Fibroblast of lung (primary cell): ENCODE results near the gene ETS1. TPM values are rescaled to one million over a fixed set of nuclear protein-coding genes. Genes with fewer than 3 reads are reported as not detected.

Source experiments
- DNase-seq, 2 donors: peaks; one replicate each; pipeline versions ENCODE4 v3.0.0 to v3.0.0-alpha.2; 2010; ENCODE audit warnings: low read depth in 2 of 2
- H2AFZ ChIP-seq: 2 replicates; pipeline ENCODE4 v1.5.1; 2012; ENCODE audit warnings: low read length, control low read depth, inconsistent platforms
- H3K27ac ChIP-seq: 2 replicates; pipeline ENCODE4 v1.5.1; 2011; ENCODE audit warnings: low read length, control low read depth; ENCODE audit not compliant: insufficient read depth
- H3K27me3 ChIP-seq: 2 replicates; pipeline ENCODE4 v1.5.1; 2011; ENCODE audit warnings: mild to moderate bottlenecking, low read length; ENCODE audit not compliant: control insufficient read depth, insufficient read depth
- H3K36me3 ChIP-seq: 2 replicates; pipeline ENCODE4 v1.5.1; 2011; ENCODE audit warnings: low read length; ENCODE audit not compliant: control insufficient read depth, insufficient read depth
- H3K4me1 ChIP-seq: 2 replicates; pipeline ENCODE4 v1.5.1; 2011; ENCODE audit warnings: low read length; ENCODE audit not compliant: control insufficient read depth, insufficient read depth; ENCODE audit errors: extremely low read depth
- H3K4me2 ChIP-seq: 2 replicates; pipeline ENCODE4 v1.5.1; 2011; ENCODE audit warnings: low read length, control low read depth; ENCODE audit not compliant: insufficient read depth; ENCODE audit errors: extremely low read depth
- H3K4me3 ChIP-seq, 4 experiments: fragments of 200-600 bp in 1 of 4; sonication (generic) in 1 of 4; replicated peaks in 1 of 4; 2 replicates each; pipeline ENCODE4 v1.5.1; 2011 to 2016; ENCODE audit warnings: low read length in 4 of 4, low read depth in 3 of 4, mild to moderate bottlenecking in 3 of 4, control low read depth in 2 of 4, inconsistent platforms in 1 of 4, mixed read lengths in 1 of 4; ENCODE audit not compliant: insufficient read depth in 1 of 4; ENCODE audit errors: control extremely low read depth in 1 of 4
- H3K79me2 ChIP-seq: 2 replicates; pipeline ENCODE4 v1.5.1; 2012; ENCODE audit warnings: mild to moderate bottlenecking, low read length, inconsistent platforms; ENCODE audit not compliant: control insufficient read depth, insufficient read depth
- H3K9ac ChIP-seq: 2 replicates; pipeline ENCODE4 v1.5.1; 2011; ENCODE audit warnings: mild to moderate bottlenecking, low read length, control low read depth; ENCODE audit not compliant: insufficient read depth
- H3K9me3 ChIP-seq: 2 replicates; pipeline ENCODE4 v1.5.1; 2012; ENCODE audit warnings: low read depth, low read length; ENCODE audit not compliant: control insufficient read depth, insufficient read depth
- H4K20me1 ChIP-seq: 2 replicates; pipeline ENCODE4 v1.5.1; 2011; ENCODE audit warnings: low read length; ENCODE audit not compliant: control insufficient read depth, insufficient read depth; ENCODE audit errors: extremely low read depth
- EZH2 ChIP-seq: IDR thresholded peaks from 2 replicates; pipeline ENCODE4 v1.5.1; 2012; ENCODE audit warnings: low read length, control low read depth, mild to moderate bottlenecking; ENCODE audit errors: missing control alignments
- polyA plus RNA-seq, 2 donors: library from polyadenylated mRNA; depleted of rRNA in 1 of 2; stranded (reverse) in 1 of 2; unstranded in 1 of 2; fragments of >200 nt; gene quantifications; 2 replicates each; pipeline ENCODE4 v1.2.1, GENCODE V29; 2011 to 2012; ENCODE audit warnings: missing spikeins in 1 of 2
- total RNA-seq: library from RNA; depleted of rRNA; stranded (reverse); fragments of >200 nt; gene quantifications from 2 replicates; pipeline ENCODE4 v1.2.1, GENCODE V29; 2014
- TF ChIP-seq, protein P1 (sequence below), 2 donors: IDR thresholded peaks in 1 of 2; conservative IDR thresholded peaks in 1 of 2; 1 replicate in 1 of 2; 2 replicates in 1 of 2; pipeline ENCODE4 v1.5.1; 2011 to 2012; ENCODE audit warnings: low read length in 2 of 2, control low read depth in 1 of 2, inconsistent platforms in 1 of 2, low read depth in 1 of 2, mild to moderate bottlenecking in 1 of 2

The ETS1 gene
- total and polyA plus RNA-seq, 2 donors (not counting 1 experiment from before 2014, with no cell fraction given), result 51.5 to 51.7 TPM

DNA sequence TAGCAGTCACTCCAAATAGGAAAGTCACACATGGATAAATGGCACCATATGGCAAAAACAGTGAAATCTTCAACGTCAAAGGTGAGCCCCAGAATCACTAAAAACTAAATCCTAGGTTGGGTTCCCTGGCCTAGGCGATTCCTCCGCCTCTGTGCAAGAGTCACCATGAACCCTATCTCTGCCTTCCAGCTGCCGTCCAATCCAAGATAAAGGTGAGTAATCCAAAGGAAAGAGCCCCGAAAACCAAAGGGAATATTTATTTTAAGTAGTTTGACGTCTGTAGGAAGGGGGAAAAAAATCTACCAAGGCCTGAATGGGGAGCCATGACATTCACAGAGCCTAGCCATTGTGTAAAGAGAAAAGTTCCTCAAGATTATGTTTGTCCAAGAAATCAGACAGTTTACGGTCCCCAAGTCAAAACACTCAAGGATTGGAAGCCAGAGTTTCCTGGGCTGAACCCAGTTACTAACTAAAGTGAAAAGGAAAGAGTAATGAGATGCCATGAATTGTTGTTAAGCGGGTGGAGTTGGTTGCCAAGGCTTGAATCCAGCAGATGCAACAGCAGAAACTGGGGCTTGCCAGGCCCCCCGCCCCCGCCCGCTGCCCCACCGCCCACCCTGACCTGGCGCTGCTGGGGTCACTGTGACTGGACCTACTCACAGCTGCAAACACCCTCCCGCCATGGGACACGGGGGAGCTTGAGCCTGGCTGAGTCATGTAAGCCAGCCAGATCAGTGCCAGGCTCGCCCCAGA is 39.7 kb upstream of the ETS1 start:
- Histone ChIP-seq H3K79me2 (no peaks in the 10 kb centered on the region), H3K4me2 (no peak overlapping the region), H3K27ac (no peak overlapping the region), H2AFZ (no peak overlapping the region), H3K9ac (no peak overlapping the region), H3K4me3 (no peak overlapping the region), H3K9me3 (no peaks in the 10 kb centered on the region), H3K27me3 (no peaks in the 10 kb centered on the region), H3K4me1 (peaks cover 9% of the 10 kb centered on the region), H4K20me1 (no peaks in the 10 kb centered on the region), H3K36me3 (no peaks in the 10 kb centered on the region)
- DNase-seq, result no peak
- TF ChIP-seq, protein P1, sequence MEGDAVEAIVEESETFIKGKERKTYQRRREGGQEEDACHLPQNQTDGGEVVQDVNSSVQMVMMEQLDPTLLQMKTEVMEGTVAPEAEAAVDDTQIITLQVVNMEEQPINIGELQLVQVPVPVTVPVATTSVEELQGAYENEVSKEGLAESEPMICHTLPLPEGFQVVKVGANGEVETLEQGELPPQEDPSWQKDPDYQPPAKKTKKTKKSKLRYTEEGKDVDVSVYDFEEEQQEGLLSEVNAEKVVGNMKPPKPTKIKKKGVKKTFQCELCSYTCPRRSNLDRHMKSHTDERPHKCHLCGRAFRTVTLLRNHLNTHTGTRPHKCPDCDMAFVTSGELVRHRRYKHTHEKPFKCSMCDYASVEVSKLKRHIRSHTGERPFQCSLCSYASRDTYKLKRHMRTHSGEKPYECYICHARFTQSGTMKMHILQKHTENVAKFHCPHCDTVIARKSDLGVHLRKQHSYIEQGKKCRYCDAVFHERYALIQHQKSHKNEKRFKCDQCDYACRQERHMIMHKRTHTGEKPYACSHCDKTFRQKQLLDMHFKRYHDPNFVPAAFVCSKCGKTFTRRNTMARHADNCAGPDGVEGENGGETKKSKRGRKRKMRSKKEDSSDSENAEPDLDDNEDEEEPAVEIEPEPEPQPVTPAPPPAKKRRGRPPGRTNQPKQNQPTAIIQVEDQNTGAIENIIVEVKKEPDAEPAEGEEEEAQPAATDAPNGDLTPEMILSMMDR (conservative IDR thresholded peaks at IDR 0.05 in 1 of 2, IDR thresholded peaks at IDR 0.05 in 1 of 2; ENCODE audit: low read depth in 1 of 2, low read length in 2 of 2), result no peak

DNA sequence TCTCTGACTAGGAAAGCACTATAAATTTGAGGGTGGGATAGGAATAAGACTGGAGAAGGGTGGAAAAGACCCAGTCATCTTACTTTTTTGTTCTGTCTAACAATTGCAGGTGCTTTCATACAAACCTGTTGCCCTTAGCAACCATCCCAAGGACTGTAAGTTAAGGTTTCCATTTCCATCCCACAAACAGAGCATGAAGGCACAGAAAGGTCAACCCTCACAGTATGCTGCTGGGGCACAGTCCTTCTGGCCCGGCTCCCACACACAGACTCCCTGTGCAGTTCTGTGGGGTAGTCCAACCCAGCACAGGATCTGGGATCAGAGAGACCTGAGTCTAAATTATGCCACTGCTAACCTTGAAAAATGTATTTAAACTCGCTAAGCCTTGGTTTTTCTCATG is 38.4 kb upstream of the ETS1 start:
- Histone ChIP-seq H3K4me3 (no peak overlapping the region), H3K9me3 (no peaks in the 10 kb centered on the region), H3K27me3 (no peaks in the 10 kb centered on the region), H3K4me2 (no peak overlapping the region), H3K79me2 (no peaks in the 10 kb centered on the region), H4K20me1 (no peaks in the 10 kb centered on the region), H3K27ac (no peak overlapping the region), H3K9ac (no peak overlapping the region), H3K36me3 (no peaks in the 10 kb centered on the region), H3K4me1 (peaks cover 13% of the 10 kb centered on the region), H2AFZ (no peak overlapping the region)
- no peak for DNase-seq
- TF ChIP-seq, protein P1 (conservative IDR thresholded peaks at IDR 0.05 in 1 of 2, IDR thresholded peaks at IDR 0.05 in 1 of 2; ENCODE audit: low read depth in 1 of 2, low read length in 2 of 2), result no peak
- no peak for TF ChIP-seq EZH2

DNA sequence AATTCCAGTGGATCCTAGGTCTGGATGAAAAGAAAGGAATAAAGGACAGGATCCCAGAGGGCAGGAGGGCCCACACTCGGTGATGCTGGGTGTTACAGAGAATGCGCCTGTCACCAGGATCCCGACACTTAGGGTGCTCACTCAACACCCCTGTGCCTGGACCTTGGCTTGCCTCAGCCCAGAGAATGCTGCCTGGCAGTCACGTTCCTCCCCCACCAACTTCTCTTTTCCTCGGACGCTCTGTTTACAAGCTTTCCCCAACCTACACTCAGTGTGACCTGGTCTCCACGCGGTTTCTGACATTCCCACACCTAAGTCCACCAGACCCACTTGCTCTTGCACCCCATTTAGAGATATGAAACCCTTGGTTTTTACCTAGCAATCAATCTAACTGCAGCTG is 38.0 kb upstream of the ETS1 start:
- no peaks in the 10 kb centered on the region for H3K79me2 ChIP-seq

More for the DNA sequence above, 38.0 kb upstream of the ETS1 start:
- Histone ChIP-seq H3K9ac (no peak overlapping the region), H3K9me3 (no peaks in the 10 kb centered on the region), H3K4me2 (no peak overlapping the region), H2AFZ (no peak overlapping the region), H3K27ac (no peak overlapping the region), H3K27me3 (no peaks in the 10 kb centered on the region), H3K36me3 (no peaks in the 10 kb centered on the region), H4K20me1 (no peaks in the 10 kb centered on the region), H3K4me1 (peaks cover 10% of the 10 kb centered on the region), H3K4me3 (no peak overlapping the region)
- no peak for DNase-seq
- no peak for TF ChIP-seq EZH2
- TF ChIP-seq, protein P1 (conservative IDR thresholded peaks at IDR 0.05 in 1 of 2, IDR thresholded peaks at IDR 0.05 in 1 of 2; ENCODE audit: low read depth in 1 of 2, low read length in 2 of 2), result no peak
